Esophagus muscularis mucosa (tissue), 4 donors: ENCODE results near the gene UBXN6. TPM values are rescaled to one million over a fixed set of nuclear protein-coding genes. Genes with fewer than 3 reads are reported as not detected.
A peak's percentile ranks its signal among the peaks of the same experiment; 100 is the strongest.

ENCODE experiments used
- DNase-seq: peaks from one replicate; pipeline ENCODE4 v3.0.0-alpha.2; 2017; ENCODE audit errors: extremely low spot score
- H3K27ac ChIP-seq, 4 donors: fragments of 200-600 bp; sonication (generic); replicated peaks in 1 of 4; 1 replicate in 3 of 4; 2 replicates in 1 of 4; pipeline ENCODE4 v1.5.1; 2016 to 2019; ENCODE audit warnings: mild to moderate bottlenecking in 1 of 4
- H3K27me3 ChIP-seq, 4 donors: fragments of 200-600 bp; sonication (generic); one replicate each; pipeline versions ENCODE4 v1.5.1 to v1.6.0; 2016 to 2019
- H3K36me3 ChIP-seq, 4 donors: fragments of 200-600 bp; sonication (generic); one replicate each; pipeline ENCODE4 v1.5.1; 2016 to 2019
- H3K4me1 ChIP-seq, 4 donors: fragments of 200-600 bp; sonication (generic); one replicate each; pipeline ENCODE4 v1.5.1; 2016 to 2019
- H3K4me3 ChIP-seq, 4 donors: fragments of 200-600 bp; sonication (generic); 1 replicate in 2 of 4; 2 replicates in 2 of 4; pipeline ENCODE4 v1.5.1; 2016 to 2019; ENCODE audit warnings: mild to moderate bottlenecking in 4 of 4, moderate library complexity in 1 of 4
- H3K9me3 ChIP-seq, 4 donors: fragments of 200-600 bp; sonication (generic); 1 replicate in 3 of 4; 2 replicates in 1 of 4; pipeline ENCODE4 v1.5.1; 2016 to 2019
- CTCF ChIP-seq, 3 experiments: fragments of 200-600 bp in 2 of 3; fragments of 450-650 bp in 1 of 3; sonication (generic) in 2 of 3; IDR thresholded peaks; one replicate each; pipeline ENCODE4 v1.5.1; 2017 to 2019; ENCODE audit warnings: antibody characterized with exemption in 3 of 3, mild to moderate bottlenecking in 2 of 3, moderate library complexity in 1 of 3
- EP300 ChIP-seq: sonication (generic); formaldehyde crosslinking; IDR thresholded peaks from one replicate; pipeline ENCODE4 v1.6.1; 2017; ENCODE audit warnings: antibody characterized with exemption
- POLR2A ChIP-seq: fragments of 450-650 bp; IDR thresholded peaks from one replicate; pipeline ENCODE4 v1.6.1; 2017; ENCODE audit warnings: antibody characterized with exemption, moderate library complexity, mild to moderate bottlenecking, low read depth
- POLR2AphosphoS5 ChIP-seq, 2 donors: sonication (generic); formaldehyde crosslinking; IDR thresholded peaks; one replicate each; pipeline ENCODE4 v1.6.1; 2017; ENCODE audit warnings: antibody characterized with exemption in 2 of 2
- WGBS: methylation state at CpG from one replicate; pipeline ENCODE4 v1.1.5; 2018; 5-methylcytosine and 5-hydroxymethylcytosine counted together
- intact Hi-C: fragments of 100-400 bp; cut with DNase I; formaldehyde crosslinking; loops from one replicate; pipeline ENCODE4 v1.15.1; 2023
- total RNA-seq, 4 donors: library from RNA; depleted of rRNA; stranded (reverse); fragments of >200 nt; gene quantifications; one replicate each; pipeline versions ENCODE4 v1.1.0 to v1.2.1, GENCODE V29; 2016

UBXN6 gene
- total RNA-seq, 4 donors from 2014 or later = 65.2 to 190 (median 98.8) TPM

GRCh38 chr19:4405977-4406376 is 51.6 kb downstream of the UBXN6 start:
- peaks cover 0 to 16% (median 10%) of the 10 kb centered on the region in 4 donors for H3K36me3 ChIP-seq
- H3K4me1 ChIP-seq = peaks cover 16 to 23% (median 21%) of the 10 kb centered on the region in 4 donors
- intact Hi-C loops = no loop called here
- TF ChIP-seq POLR2A (no peak), EP300 (no peak), POLR2AphosphoS5 (IDR thresholded peaks at IDR 0.05) (no peak), CTCF (IDR thresholded peaks at IDR 0.05) (no peak)
- WGBS = 76% methylated on average over 8 of the region's 8 CpGs
- H3K4me3 ChIP-seq = no peak overlapping the region
- H3K27me3 ChIP-seq = no peaks in the 10 kb centered on the region
- no peak overlapping the region for H3K27ac ChIP-seq
- no peak for DNase-seq
- H3K9me3 ChIP-seq = no peaks in the 10 kb centered on the region

GRCh38 chr19:4403005-4403761 is 54.4 kb downstream of the UBXN6 start:
- intact Hi-C loops = no loop called here
- H3K27me3 ChIP-seq = no peaks in the 10 kb centered on the region
- H3K9me3 ChIP-seq = no peaks in the 10 kb centered on the region
- TF ChIP-seq POLR2A (no peak), CTCF (IDR thresholded peaks at IDR 0.05) (no peak), POLR2AphosphoS5 (IDR thresholded peaks at IDR 0.05) (no peak), EP300 (no peak)
- H3K36me3 ChIP-seq = no peaks in the 10 kb centered on the region
- H3K27ac ChIP-seq = peak overlapping the region; percentile 79 to 94 (median 92)
- H3K4me3 ChIP-seq = peak overlapping the region; percentile 78 to 98 (median 88)
- H3K4me1 ChIP-seq = peaks cover 35 to 44% (median 40%) of the 10 kb centered on the region in 4 donors
- WGBS = 24% methylated on average over 10 of the region's 32 CpGs
- no peak for DNase-seq

- H3K4me3 ChIP-seq = peak within 1 kb of the TSS; percentile 78 to 98 (median 88)
- H3K27ac ChIP-seq = peak within 1 kb of the TSS; percentile 87 to 94 (median 92)
- TF ChIP-seq EP300 (no peak), POLR2AphosphoS5 (IDR thresholded peaks at IDR 0.05) (peak; percentile 91 to 92), CTCF (IDR thresholded peaks at IDR 0.05) (peak in 1 of 3 experiments; percentile 42), POLR2A (no peak)
- peaks cover 41 to 52% (median 48%) of the 10 kb centered on the region in 4 donors for H3K4me1 ChIP-seq
- intact Hi-C loops = no loop called here
- H3K27me3 ChIP-seq = no peaks in the 10 kb centered on the region
- peak; percentile 100 for DNase-seq
- H3K9me3 ChIP-seq = no peaks in the 10 kb centered on the region
- under 1% methylated on average over 34 of the region's 84 CpGs for whole genome bisulfite sequencing
- peaks cover 0 to 3% (median under 1%) of the 10 kb centered on the region in 4 donors for H3K36me3 ChIP-seq
Measured at GRCh38 chr19:4402171-4403004, 55.2 kb downstream of the UBXN6 start, which contains the start of gene CHAF1A. TSS of gene CHAF1A (plus strand) at chr19:4402640. CDS start at chr19:4402763, 123 bp downstream.

- Histone ChIP-seq H3K4me1 (peaks cover 47 to 59% (median 54%) of the 10 kb centered on the region in 4 donors), H3K27me3 (no peaks in the 10 kb centered on the region), H3K9me3 (no peaks in the 10 kb centered on the region), H3K4me3 (peak overlapping the region; percentile 78 to 98 (median 88)), H3K36me3 (peaks cover 0 to 7% (median 2%) of the 10 kb centered on the region in 4 donors), H3K27ac (peak overlapping the region; percentile 87 to 94 (median 92))
- TF ChIP-seq CTCF (IDR thresholded peaks at IDR 0.05) = no peak
- TF ChIP-seq POLR2AphosphoS5 (IDR thresholded peaks at IDR 0.05) = no peak
- no peak for TF ChIP-seq EP300
- TF ChIP-seq POLR2A = no peak
- intact Hi-C loops = no loop called here
- 2% methylated on average over 8 of the region's 8 CpGs for WGBS
- no peak for DNase-seq
Measured at GRCh38 chr19:4401769-4402170, 55.8 kb downstream of the UBXN6 start.
